ENCODE measurements around the gene TRMT61B.

Gene TRMT61B

DNA sequence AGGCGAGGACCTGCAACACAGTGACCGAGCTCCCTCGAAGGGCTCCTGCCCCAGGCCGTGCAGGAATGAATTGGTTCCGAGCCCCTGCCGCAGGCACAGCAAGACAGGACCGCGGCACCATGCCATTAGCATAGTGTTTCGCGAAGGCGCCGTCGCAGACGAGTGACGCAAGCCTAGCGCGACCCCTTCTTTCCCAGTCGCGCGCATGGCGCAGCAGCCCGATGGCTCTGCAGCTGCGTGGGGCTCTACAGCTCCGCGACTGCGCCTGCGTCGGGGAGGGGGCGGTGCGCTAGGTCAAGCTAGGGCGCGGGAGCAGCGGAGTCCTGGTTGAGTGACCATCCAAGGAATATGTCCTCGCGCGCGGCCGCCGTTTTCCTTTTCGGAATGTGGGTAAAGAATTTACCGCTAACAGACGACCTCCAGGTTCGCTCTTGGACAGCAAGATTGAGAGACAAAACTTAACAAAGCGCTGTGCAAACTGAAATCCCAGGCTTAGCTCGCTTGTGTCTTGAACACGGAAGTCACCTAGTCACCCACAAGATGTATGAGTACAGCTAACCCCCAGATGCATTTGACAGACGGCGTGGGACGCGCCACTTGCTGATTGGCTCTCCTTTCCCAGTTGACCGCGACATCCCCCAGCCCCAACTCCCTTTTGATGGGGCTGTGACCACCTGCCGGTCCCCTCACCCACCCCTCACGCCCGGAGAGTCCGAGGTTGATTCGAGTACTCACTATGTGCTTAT lies at the start of gene TRMT61B:
TSS of gene TRMT61B (minus strand) at position 164 of the 746 bp plus-strand sequence. CDS start at position 132, 32 bp downstream.
- DNase-seq = peak; percentile 99

DNA sequence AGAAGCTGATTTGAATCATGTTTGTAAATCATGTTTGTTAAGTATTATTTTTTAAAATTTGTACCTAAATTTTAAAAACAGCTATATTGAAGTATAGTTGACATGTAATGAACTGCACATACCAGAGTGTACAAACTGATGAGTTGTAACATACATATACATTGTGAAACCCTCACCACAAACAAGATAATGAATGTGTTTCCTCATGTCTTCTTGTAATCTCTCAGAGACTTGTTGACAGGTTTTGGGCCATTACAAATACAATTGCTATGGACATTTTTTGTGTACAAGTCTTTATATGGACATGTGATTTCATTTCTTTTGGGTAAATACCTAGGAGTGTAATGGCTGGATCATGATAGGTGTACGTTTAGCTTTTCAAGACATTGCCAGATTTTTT lies 45.8 kb upstream of the TRMT61B start:
- DNase-seq = no peak

DNA sequence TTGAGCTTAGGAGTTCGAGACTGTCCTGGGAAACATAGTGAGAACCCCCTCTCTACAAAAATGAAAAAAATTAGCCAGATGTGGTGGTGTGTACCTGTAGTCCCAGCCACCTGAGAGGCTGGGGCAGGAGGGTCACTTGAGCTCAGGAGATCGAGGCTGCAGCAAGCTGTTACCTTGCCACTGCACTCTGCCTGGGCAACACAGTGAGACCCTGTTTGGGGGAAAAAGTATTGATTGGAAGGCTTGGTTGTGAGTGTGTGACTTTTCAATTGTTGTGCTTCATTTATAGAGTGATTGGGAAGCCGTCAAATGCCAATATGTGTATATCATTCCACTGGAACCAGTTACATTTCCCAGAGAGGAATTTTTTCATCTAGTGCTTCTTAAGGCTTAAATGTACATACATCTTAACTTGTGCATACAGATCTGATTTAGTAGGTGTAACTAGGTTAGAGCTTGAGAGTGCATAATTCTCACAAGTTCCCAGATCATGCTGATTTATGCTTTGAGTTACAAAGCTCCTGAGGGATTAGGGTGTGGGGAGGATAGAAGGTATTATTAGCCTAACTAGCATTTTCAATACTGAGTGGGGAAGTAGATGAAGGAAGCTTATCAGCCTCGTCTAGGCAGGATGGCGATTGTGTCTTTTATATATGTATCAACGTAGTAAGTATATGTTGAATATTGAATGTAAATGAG lies 39.7 kb upstream of the TRMT61B start:
- DNase-seq = no peak

DNA sequence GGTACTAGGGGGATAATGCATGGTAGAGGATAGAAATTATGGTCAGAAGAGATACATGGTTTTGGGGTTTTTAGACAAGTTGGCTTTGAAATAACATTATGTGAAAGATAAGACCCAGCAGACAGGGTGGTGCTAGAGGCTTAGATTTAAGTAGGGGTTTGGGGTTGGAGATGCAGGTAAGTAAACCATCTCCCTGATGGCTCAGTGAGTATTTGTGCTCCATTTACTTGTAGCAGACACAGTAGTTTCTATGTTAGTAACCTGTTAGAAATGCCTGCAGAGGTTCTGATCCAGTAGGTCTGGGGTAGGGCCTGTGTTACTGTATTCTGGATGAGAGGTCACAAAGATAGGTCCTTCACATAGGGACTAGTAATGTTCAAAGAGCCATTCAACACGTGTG lies 38.1 kb upstream of the TRMT61B start:
- no peak for DNase-seq

DNA sequence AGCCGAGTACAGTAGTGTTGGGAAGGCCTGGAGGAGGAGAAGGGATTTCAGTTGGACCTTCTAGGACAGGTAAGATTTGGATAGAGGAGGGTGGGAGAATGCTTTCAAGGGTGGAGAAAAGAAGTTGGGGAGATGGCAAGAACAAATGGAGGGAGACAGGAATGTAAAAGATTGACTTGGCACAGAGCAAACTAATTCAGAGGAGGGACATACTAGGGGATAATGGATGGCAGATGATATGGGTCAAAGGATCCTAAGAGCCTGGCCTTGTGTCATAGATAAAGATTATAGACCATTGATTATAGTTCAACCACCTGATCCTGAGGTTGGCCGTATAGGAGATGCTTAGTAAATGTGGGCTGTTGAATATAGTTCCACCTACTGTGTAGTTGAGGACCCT lies 36.7 kb upstream of the TRMT61B start:
- DNase-seq = no peak

DNA sequence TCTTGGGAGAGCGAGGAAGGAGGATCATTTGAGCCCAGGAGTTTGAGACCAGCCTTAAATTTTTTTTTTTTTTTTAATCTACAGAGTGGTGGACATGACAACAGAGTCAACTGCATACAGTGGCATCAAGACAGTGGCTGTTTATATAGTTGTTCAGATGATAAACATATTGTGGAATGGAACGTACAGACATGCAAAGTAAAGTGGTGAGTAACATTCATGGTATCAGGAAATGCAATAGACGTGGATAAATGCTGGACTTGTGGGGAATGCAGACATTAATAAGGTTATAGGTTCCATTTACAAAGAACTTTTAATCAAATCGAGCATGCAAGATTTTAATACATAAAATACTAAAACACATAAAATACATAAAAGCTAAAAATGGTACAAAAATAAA lies 36.3 kb upstream of the TRMT61B start:
- no peak for DNase-seq

DNA sequence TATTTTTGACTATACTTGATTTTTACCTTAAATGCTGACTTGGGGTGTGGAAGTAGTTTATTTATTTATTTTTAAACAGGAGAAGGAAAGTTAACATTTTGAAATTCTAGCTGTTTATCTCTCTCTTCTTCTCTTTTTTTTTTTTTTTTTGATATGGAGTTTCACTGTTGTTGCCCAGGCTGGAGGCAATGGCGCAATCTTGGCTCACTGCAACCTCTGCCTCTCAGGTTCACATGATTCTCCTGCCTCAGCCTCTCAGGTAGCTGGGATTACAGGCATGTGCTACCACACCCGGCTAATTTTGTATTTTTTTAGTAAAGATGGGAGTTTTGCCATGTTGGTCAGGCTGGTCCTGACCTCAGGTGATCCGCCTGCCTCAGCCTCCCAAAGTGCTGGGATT lies 35.4 kb upstream of the TRMT61B start:
- no peak for DNase-seq

DNA sequence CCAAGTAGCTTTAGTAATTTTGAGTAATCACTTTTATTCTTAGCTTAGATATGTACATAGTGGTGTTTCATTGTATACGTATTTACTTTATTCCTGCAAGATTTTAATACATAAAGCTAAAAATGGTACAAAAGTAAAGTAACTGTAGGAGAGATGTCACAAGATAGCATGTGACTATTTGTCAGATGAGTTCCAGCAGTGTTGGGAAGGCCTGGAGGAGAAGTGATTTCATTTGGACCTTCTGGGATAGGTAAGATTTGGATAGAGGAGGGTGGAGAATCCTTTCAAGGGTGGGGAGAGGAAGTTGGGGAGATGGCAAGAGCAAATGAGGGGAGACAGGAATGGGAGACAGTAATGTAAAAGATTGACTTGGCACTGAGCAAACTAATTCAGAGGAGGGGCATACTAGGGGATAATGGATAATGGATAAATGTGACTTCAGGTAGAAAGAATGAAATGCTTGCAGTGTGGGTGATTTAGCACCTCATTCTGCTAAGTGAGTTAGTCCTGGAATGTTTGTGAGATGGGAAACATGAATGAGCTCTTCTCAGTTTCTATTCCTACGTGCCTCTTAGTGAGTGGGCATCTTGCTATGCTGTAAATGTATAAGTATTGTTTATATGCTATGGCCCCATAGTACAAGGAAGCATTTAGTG lies 34.8 kb upstream of the TRMT61B start:
- no peak for DNase-seq

DNA sequence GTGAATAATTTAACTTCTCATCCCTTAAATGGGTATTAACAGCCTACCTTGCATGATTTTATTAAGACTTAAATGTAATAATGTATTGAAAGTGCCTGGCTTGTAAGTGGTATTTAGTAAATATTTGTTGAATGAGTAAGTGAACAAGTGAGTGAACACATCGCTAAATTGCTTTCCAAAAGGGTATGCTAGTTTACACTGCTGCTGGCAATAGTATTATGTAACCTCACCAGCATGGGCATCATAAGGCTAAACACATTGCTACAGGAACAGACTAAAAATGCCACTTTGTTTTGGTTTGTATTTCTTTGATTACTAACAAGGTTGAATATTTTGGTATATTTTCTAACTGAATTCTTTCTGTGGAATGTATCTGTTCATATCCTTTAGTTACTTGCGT lies 34.2 kb upstream of the TRMT61B start:
- DNase-seq = no peak

DNA sequence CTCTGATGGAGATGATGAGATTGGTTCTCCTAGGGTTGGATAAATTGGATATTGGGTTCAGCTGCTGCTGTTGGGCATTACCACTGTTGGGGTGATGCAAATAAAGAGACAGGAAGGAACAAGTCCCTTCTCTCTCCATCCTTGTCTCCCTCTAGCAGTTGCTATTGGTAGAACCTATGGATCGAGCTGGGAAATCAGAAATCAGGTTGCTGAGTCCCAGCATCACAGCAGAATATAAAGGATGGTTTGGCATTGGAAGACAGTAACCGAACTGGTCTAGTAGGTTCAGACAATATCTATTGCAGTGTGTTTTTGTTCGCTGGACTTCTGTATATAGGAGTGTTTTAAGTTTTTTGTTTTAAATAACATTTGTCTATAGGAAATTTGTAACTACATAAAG lies 32.5 kb upstream of the TRMT61B start:
- DNase-seq = no peak

DNA sequence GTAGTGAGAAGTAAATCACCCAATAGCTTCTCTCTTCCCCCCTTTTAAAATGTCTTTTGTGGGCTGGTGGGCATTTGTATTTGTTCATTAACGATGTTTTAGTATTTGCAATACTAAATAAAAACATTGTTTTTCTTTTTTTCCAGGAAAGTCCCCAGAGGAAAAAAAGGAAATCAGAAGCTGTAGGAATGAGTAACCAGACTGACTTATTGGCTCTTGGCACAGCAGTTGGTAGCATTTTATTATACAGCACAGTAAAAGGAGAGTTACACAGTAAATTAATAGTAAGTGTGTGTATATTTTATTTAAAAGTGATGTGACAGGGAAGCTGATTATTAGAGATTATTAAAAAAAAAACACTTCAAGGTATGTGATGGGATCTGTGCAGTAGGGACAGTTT lies 31.7 kb upstream of the TRMT61B start:
- no peak for DNase-seq

DNA sequence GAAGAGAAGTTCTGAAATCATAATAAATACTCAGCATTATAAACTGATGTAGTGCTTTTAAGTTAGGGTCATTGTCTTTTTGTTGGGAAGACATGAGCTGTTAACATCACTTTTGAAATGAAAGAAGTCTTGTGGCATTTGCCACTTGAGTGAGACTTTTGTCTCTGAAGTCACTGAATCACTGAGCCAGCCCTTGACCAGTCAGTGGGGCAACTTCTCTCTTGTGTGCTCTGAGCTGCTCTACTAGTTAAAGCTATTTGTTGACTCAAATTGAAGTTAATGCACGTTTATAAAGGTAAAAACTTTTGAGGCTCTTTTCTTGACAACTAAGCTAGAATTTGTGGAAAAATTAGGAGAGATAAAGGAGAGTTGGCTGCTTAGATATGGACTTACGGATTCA lies 31.1 kb upstream of the TRMT61B start:
- no peak for DNase-seq

DNA sequence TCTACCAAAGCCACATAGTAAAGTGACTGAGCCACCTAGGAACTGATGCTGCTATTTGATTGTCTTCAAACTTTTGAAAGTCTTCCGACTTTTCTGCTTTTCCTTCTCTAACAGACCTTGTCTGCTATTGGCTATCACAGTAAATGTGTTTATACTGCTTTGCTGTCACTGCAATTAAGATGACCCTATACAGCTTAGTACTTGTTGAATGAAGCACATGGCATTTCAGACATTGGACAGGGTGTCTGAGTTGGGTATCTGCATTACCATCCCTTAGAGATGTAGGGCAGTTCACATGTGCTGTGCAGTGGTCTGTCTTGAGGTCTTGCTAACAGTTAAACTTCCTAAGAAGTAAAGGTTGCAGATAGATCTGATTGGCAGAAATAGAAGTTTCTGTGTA lies 27.9 kb upstream of the TRMT61B start:
- DNase-seq = no peak

DNA sequence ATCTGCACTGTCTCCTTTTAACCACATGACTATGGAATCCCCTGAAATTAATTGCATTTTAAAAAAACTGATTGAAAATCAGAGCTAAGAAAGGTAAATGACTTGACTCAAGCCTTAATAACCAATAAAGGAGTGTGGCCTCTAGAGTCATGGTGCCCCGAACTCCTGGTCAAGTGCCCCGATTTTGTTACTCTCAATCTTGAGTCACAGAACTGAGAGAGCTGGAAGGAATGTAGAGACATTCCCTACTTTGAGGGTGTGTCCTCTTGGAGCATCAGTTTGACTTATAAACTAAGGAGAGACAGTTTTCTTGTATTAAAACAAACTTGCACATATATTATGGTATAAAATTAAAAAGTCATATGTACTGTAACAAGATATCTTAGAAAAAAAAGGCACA lies 26.8 kb upstream of the TRMT61B start:
- no peak for DNase-seq

DNA sequence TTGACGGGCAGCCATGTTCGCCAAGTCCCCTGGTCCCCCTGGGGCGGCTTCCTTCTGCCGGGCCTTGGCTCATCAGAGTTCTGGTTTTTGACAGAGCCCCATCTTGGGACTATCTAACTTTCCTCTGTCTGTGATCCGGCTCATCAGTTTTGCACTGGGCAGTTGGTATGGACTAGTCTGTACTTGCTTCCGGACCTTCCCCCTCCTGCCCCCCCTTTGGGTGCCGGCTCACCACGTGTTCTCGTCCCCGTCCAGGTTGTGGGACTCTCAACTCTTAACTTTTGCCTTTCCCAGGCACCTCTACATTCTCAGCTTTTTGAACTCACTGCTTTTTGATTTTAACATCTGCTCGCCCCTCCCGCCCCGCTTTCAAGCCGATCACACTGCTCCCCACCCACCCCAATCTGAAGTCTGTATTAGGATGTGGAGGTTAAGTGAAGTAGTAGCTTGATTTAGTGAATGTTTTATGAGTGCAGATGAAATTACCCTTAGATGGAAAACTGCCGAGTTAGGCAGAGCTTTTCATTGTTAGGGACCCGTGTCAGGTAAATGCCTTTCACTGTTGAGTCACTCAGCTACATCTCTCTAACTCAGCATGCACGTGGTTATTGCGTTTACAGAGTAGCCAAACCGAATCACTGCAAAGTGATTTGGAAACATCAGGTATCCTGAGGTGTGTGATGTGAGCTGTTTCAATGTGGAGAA lies 25.2 kb upstream of the TRMT61B start:
- peak; percentile 78 for DNase-seq

DNA sequence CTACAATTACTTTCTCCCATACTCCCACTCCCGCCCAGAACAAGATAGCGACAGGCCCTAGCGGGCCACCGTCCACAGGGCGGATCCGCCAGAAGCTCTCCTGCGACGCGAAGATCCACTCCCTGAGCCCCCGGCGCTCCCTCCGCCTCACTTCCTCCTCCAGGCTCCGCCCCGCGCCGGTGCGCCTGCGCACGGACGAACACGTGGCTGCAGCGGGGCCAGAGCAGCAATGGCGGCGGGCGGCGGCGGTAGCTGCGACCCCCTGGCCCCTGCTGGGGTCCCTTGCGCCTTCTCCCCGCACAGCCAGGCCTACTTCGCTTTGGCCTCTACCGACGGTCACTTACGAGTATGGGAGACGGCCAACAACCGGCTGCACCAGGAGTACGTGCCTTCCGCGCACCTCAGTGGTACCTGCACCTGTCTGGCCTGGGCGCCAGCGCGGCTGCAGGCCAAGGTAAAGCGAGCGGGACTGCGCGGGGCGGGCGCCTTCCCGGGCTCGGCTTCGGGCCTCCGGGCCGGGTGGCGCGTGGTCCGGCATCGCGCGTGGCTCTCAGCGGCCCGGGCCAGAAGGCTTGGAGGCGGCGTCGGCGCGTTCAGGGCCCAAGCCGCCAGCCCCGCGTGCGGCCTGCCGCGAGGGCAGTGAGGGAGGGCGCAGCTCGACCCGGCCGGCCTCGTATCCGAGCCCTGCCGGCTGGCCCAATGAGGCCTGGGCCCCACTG lies 24.5 kb upstream of the TRMT61B start, which contains the start of gene WDR43:
TSS of gene WDR43 (plus strand) at position 198 of the 719 bp plus-strand sequence. CDS start at position 230, 32 bp downstream.
- peak; percentile 99 for DNase-seq

DNA sequence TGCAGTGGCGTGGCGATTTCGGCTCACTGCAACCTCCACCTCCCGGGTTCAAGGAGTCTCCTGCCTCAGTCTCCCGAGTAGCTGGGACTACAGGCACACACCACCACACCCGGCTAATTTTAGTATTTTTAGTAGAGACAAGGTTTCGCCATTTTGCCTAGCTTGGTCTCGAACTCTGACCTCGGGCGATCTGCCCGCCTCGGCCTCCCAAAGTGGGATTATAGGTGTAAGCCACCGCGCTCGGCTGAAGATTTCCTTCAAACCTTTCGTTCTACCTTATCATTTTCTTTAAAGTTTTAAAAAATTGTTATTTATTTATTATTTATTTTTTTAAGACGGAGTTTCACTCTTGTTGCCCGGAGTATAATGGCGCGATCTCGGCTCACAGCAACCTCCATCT lies 23.4 kb upstream of the TRMT61B start:
- DNase-seq = no peak

DNA sequence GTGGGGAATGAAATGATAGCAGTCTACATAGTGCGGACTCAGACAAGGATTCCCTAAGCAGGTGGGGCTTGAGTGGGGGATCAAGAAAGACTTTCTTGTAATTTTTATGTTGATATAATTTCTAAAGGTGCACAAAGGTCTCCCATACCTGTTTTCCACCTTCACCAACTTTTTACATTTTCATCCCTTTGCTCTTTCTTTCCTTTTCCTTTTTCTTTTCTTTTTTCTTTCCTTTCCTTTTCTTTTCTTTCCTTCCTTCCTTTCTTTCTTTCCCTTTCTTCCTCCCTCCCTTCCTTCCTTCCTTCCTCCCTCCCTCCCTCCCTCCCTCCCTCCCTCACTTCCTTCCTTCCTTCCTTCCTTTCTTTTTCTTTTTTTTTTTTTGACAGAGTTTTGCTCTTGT lies 10.1 kb upstream of the TRMT61B start:
- DNase-seq = no peak

DNA sequence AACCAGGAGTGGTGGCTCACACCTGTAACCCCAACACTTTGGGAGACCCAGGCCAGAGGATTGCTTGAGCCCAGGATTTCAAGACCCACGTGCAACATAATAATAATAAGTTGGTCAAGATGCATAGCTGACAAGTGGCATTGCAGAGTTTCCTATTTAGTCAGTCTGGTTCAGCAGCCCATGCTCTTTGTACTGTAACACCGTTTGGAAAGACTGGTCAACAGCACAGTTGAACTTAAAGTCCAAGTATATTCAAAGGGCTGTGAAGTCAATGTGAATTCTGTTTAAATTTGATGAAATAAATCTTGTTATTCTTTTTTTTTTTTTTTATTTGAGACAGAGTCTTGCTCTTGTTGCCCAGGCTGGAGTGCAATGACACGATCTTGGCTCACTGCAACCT lies 1.5 kb upstream of the TRMT61B start:
- no peak for DNase-seq

DNA sequence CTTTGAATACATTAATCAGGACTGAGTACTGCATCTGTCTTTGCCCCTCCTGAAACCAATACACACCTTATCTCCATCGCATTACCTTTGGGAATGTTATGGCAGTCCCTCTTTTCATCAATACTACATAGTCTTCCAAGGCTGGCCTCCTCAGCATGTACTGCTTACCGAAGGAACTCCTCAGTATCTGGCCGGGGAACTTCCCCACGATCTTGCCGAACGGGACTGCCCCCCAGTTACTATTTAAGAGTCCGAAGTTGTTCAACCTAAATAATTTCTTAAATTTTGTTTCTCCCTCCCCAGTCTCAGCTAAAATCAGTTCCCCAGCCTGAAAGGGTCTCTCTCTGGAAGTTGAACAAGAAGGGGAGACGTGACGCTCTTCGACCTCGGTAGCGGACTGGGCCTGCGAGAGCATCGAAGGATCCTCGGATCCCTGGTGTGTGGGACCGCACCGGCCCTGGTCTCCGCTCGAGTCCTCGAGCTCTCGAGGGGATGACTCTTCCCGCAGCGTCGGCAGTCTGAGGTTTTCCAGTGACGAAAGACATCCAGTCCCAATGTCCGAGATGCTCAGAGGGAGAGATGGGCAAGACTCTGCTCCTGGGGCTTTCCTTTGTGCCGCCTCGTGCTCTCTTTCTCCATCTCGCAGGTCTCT lies 489 bp downstream of the TRMT61B start:
- DNase-seq = no peak

DNA sequence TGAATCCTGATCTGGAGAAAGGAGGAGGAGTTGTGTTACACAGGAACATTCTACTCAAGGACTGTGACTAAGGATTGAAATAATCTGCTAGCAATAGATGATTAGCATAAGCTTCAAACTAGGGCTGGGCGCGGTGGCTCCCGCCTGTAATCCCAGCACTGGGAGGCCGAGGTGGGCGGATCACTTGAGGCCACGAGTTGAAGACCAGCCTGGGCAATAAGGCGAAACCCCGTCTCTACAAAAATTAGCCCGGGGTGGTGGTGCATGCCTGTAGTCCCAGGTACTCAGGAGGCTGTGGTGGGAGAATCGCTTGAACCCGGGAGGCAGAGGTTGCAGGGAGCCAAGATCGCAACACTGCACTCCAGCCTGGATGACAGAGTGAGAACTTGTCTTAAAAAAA lies 1.5 kb downstream of the TRMT61B start:
- DNase-seq = no peak

DNA sequence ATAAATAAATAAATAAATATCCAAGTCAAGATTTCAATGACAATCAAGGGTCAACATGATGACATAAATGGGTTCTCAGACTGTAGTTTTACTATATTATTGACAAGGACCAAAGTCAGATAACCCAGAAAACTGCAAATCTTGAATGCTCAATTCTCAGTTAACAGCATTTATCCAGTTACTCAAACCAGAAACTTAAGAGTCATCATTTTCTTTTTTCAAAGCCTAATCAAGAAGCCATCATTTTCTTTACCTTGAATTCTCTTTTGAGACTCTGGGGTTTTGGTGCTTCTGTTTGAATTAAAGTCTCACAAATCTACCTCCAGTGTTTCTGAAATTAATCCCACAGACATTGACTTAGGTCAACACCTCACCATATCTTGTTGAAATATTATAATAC lies 14.1 kb downstream of the TRMT61B start:
- DNase-seq = no peak

Data from activated CD8-positive, alpha-beta memory T cell treated with anti-CD3 and anti-CD28 coated beads, Interleukin-2, amount 50 U/mL, for 48 hours (primary cell).